ENCODE measurements around the gene ATF1.
A peak's percentile ranks its signal among the peaks of the same experiment; 100 is the strongest.

ATF1 gene

DNA sequence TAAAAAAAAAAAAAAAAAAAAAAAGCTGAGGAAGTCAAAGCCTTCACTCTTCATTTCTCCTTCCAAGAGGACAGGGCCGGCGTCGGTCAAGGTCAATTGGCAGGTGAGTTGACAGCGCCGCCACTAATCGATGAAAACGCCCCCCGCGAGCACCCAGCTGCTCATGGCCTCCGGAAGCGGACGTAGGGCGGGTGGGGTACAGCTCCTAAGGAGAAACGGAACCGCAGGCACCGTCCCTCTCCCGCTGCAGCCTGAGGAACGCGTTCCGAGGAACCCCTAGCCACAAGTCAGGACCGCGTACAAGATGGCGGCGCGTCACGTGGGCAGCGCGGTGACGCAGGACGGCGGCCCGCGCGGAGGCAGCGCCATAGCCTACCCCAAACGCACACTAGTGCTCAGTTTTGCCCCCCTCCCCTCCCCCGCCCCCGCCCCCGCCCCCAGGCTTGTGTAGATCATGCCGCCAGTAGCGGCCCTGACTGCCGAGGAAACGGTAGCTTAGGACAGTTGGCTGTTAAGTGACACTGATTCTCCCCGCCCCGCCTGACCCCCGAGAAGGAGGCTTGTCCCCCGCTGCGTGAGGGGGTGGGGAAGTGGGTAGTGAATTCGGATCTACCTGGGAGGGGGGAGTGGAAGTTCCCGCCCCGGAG lies at the start of gene ATF1:
TSS of gene ATF1 (plus strand) at position 463 of the 647 bp plus-strand sequence. CDS start 16,045 bp downstream, outside the sequence.
- DNase-seq (ENCODE audit: low read depth, low spot score): peak; percentile 72

DNA sequence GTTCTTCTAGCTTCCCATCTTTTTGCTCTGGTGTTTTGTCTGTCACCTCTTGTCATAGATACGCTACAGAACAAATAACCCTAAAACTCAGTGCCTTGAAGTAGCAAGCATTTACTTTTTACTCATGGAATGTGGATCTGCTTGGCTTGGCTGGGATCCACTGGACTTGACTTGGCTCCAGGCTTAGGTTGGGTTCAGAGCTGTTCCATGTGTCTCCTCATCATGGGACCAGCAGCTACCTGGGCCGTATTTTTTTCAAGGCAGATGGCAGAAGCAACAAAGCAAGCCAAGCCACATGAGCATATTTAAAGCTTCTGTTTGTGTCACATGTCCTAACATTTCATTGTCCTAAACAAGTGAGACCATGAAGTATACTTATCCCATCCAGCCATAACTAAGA lies 48.7 kb upstream of the ATF1 start:
- DNase-seq (ENCODE audit: low read depth, low spot score): no peak

DNA sequence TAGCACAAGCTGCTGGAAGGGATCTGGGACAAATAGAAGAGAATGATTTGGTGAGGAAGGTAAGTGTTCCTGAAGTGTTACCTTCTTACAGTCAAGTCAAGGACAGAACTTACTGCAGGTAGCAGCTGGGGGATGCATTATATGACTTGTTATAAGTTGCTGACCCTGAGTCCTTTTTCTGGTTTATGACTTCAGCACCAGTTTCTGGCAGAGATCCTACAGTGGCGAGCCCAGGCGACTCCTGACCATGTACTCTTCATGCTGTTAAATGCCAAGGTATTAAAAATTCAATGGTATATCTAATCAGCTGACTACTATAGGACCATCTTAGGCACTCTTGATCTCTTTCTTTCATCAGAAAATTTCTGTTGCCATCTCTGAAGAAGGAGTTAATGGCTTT lies 45.1 kb upstream of the ATF1 start:
- DNase-seq (ENCODE audit: low read depth, low spot score): no peak

DNA sequence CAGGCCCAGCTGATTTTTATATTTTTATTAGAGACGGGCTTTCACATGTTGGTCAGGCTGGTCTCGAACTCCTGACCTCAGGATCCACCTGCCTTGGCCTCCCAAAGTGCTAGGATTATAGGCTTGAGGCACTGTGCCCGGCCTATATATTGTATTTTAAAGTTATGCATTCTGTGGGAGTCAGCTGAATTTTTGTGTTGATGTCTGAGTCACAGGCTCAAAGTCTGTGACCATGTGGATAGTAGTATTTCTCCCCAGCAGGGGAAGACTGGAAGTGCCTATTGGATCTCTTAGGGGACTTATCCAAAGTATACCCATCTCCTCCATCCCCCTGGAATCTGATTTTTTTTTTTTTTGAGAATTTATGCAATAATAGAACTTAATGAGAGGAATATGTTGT lies 43.8 kb upstream of the ATF1 start:
- DNase-seq (ENCODE audit: low read depth, low spot score): no peak

DNA sequence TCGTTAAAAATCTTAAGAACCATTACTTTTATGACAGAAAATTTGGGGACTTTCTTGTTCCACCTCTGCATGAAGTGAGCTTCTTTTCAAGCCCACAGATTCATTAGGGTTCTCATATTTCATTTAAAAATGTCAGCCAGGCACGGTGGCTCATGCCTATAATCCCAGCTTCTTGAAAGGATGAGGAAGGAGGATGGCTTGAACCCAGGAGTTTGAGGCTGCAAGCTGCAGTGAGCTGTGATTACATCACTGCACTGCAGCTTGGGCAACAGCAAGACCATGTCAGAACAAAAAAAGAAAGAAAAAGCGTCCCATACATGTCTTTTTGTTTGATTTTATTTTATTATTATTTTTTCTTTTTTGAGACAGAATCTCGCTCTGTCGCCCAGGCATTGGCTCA lies 43.4 kb upstream of the ATF1 start:
- DNase-seq (ENCODE audit: low read depth, low spot score): no peak

DNA sequence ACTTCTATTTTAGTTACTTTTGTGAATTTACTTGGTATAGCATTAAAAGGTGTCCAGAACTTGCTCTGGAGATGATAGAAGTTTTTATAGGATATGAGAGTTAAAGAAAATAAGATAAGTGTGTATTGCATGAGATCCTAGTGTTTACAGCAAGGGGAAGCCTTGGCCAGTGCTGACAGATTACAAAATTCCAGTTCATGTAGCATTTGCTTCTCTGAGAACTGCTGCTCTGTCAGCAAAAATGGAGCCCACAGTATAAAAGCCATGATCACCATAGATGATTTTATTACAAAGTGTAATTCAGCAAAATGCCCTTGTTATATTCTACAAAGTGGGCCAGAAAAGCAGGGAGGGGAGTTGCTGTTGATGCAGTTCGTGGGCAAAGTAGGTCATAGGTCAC lies 40.0 kb upstream of the ATF1 start:
- DNase-seq (ENCODE audit: low read depth, low spot score): no peak

DNA sequence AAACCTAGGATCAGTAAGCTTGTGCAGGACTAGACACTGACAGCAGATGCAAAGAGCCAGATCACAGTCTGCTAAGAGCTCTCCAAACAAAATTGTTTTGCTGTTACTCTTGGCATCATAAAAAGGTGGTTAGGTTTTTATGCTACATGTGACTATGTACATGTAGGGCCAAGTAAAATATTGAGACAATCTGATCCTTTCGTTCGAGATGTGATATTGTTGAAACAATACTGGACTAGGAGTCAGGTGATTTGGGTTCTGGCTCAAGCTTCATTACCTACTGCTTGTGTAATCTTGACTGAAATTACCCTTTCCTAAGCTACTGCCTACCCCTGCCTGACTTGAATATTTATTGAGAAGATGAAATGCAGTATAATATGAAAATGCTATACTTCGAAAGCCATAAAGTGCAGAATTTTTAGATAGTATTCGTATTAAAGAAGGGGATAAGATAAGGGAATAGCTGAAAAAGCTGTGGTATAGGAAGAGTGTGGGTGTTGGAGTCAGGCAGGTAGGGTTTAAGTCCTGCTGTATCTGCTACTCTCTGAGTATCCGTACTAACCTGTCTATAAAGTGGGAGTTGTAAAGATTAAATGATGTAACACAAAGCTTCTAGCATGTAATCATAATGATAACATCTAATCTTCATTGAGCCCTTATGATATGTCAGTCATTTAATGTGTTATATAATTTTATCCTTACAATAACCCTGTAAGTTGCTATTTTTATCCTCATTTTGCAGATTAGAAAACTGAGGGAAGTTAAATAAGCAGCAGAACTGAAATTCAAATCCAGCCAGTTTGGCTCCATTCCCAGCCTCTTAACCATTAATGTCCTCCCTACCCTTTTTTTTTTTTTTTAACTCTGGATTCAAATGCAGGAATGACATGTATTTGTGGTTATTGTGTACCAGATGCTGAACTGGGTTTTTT lies 38.6 kb upstream of the ATF1 start:
- no peak for DNase-seq (ENCODE audit: low read depth, low spot score)

DNA sequence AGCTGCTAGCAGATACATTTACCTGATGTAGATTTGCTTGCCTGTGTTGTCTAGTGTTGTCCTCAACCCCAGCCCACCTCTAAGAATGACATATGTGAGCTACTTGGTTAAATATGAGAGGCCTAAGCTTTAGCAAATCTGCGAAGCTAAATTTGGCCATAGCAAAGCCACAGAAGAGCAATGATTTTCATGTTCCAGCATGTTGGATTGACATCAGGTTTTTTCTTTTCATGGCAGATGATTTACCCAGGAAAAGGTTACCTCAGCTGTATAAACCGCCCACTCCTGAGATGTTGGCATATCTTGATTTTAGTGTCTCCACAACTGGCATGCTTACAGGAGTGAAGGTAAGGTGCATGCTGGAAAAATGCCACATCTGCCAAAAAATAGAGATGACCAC lies 36.4 kb upstream of the ATF1 start:
- DNase-seq (ENCODE audit: low read depth, low spot score): no peak

DNA sequence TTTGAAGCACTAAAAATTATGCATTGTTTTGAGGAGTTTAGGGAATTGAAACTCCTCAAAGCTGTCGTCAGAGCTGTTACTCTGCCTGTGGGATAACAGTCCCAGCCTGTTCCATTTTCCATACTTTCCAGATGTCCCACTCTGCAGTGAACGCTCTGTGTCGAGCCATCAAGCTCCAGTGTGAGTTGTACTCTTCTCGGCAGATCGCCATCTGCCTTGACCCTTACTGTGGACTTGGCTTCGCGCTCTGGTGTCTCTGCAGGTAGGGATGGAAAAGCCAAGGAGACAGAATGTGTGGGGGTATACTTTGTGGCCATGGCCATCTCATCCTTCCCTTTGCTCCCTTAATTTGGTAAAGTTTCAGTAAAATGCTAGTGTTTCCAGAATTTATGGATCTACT lies 35.5 kb upstream of the ATF1 start:
- DNase-seq (ENCODE audit: low read depth, low spot score): no peak

DNA sequence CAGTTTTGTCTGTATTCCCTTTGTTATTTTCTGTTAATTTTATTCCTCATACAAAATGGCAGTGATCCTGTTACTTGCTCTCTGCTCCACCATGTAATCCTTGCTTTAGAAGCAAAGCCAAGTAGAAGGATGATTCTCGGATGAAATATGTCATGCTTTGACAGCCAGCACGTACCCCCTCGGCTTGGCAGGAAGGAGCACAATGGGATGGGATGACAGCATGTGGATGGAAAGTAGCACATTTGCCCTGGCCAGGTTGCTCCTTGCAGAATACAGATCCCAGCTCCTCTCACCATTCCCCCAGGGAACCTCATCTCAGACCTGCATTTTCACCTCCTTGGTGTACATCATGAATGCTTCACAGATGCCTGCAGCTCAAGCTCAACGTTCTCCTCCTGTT lies 35.1 kb upstream of the ATF1 start:
- no peak for DNase-seq (ENCODE audit: low read depth, low spot score)

DNA sequence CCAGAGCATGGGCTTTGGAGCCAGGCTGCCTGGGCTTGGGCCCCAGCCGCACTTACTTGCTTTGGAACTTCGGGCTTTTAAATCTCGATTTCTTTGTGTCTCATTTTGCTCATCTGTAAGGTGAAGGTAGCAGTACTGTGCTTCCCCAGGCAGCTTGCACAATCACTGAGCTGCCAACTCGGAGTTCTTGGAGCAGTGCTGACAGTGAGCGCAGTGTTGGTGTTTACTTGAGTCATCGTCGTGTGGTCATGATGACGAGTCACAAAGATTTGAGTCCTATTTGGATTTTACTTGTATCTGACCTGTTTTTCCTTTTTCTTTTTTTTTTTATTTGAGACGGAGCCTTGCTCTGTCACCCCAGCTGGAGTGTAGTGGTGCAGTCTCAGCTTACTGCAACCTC lies 31.3 kb upstream of the ATF1 start:
- no peak for DNase-seq (ENCODE audit: low read depth, low spot score)

DNA sequence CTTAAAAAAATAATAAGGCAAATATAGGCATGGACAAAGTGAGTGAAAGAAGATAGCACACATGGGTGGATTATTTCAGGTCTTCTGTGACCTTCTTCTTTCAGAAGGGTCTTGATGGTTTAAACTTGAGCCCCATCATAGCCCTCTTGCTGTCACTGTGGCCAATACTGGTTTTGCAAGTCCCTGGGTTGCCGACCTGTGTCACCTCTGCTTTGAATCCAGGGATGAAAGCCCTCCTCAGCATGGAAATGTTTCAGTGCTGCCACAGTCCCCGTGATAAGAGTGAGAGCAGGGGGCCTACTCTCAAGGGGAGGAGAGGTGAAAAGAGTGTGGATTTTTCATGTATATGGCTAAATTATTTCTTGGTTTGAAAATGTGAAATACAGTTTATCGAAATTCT lies 30.2 kb upstream of the ATF1 start:
- DNase-seq (ENCODE audit: low read depth, low spot score): no peak

DNA sequence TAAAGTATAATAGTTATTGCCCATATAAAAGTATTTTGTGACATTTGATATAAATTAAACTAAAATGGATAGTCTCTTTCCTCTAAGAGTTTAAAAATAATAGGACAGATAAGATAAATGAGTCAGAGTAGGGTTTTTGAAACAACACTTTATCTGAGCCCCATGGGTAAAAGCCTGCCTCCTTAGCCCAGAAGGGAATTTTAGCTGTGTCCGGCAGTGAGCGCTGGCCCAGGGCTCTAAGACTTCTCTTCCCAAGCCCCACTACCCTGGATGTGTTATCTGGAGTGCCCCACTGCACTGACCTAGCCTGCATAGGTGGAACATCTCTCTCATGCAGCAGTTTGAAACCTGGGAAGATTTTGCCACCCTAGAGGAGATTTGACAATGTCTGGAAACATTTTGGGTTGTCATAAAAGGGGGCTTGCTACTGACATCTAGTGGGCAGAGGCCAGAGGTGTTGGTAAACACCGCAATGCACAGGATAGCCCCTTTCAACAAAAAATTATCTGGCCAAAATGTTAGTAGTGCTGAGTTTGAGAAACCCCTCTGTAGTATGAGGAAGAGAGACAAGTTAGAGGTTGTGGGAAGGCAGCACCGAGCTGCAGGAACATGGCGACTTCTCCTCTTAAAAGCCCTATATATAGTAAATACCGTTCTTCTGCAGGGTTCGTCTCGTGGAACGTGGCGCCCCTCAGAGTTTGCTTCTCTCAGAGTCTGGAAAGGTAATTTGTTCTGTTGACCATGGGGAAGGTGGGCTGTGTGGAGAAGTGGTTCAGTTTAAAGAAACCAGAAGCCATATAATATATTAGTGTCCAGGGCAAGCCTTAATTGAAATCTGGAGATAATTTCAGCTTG lies 29.3 kb upstream of the ATF1 start:
- DNase-seq (ENCODE audit: low read depth, low spot score): no peak

DNA sequence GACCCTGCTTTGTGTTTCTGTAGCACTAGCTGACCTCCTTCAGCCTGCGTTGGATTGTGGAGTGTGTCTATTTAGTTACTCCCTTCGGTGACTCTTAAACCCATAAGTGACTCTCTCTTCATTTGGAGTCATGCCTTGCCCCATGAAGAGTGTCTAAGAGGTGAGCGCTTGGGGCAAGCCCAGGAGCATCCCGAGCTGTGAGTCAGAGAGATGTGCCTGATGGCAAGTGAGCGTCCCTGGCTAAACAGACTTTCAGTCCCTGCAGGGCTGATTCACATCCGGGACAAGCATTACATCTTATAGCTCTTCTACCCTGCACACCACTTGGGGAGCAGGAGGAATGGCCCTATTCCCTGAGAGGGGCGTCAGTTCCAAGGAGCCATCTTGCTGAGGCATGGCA lies 24.3 kb upstream of the ATF1 start:
- DNase-seq (ENCODE audit: low read depth, low spot score): no peak

DNA sequence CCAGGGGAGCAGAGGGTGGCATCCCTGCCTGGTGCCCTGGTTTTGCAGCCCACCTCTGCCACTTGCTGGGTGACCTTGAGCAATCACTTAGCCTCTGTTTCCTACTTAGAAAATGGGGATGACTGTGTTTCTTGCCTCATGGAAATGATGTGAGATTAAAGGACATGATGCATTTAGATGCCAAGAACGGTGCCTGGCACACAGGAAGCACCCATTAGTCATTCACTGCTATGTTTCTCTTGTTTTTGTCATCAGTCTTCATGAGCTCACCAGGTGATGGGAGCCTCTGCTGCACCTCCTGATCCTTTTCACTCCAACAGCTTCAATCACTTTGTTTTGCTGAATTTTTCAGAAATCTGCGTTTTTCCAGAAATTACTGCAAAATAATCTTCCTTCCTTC lies 23.6 kb upstream of the ATF1 start:
- DNase-seq (ENCODE audit: low read depth, low spot score): no peak

DNA sequence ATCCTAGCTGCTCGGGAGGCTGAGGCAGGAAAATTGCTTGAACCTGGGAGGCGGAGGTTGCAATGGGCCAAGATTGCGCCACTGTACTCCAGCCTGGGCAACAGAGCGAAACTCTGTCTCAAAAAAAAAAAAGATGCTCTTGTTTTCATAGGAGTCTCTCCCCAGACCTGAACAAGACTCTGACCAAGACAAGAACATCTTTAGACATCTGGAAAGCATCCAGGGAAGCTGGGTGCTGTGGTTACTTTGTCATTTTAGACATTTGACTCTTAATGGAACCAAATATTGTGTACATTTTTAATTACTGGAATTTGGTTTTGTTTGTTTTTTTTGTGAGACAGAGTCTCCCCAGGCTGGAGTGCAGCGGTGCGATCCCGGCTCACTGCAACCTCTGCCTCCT lies 21.1 kb upstream of the ATF1 start:
- DNase-seq (ENCODE audit: low read depth, low spot score): no peak

DNA sequence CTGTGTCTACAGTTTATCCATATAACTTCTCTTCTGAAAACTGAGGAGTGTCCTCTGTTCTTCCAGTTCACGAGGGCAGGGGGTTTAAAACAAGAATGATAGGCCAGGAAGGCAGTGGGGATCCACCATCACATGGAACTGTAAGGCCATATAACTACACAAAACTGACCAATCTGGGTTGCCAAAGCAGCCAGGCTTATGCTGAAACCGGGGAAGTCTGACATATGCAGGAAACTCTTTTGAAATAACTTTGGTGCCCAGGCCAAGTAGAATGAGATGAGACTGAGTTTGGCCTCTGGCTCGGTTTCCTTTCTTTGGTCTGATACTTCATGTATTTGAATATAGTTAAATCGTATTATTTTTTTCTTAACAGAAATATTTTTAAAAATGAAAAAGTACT lies 18.0 kb upstream of the ATF1 start:
- no peak for DNase-seq (ENCODE audit: low read depth, low spot score)

DNA sequence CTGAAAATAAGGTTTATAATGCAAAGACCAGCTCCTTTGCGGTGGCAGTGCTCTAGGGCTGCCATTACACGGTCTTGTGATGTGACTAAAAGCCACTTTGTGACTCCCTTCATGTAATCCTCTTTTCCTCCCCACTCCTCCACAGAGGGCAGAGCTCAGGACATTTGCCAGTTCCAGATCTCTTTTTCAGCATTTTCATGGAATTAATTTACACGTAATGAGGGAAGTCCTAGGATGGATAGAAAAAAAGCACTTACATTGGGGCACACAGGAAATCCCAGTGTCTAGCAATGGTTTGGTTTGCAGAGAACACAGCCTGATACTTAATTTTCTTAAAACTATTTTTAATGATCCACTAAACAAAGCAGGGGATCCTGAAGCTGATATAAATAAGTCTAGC lies 17.5 kb upstream of the ATF1 start:
- no peak for DNase-seq (ENCODE audit: low read depth, low spot score)

DNA sequence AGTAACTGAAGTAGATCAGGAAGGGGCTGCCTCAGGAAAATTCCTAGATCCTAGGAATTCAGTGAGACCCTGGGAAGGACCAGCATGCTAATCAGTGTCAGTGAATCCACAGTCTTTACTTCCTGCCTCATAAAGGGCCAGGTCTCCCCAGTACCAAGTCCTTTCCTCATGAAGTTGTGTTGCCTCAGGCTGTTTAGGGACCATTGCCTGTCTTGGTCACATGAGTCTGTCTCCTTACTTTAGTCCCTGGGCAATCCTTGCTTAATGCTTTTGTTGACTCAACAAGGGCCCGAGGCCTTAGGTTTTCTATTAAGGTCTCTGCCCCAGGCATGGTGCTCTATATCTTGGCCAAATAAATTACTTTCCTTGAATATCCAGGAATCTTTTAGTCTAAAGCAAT lies 16.1 kb upstream of the ATF1 start:
- no peak for DNase-seq (ENCODE audit: low read depth, low spot score)

DNA sequence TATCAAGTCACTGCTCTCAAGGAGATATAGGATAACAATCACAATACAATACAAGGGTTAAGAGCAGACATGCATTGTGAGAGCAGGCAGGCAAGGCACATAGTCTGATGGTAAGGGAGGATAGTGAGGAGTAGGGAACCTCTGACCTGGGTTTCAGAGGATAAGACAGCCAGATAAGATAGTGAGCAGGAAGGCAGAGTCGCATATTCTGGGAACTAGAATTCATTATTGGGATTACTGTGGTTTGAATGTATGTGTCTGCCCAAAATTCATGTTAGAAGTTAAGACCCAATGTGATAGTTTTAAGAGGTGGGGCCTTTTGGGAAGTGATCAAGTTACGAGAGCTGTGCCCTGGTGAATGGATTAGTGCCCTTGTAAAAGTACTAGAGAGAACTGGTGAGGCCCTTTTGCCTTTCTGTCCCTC lies 14.4 kb upstream of the ATF1 start:
- DNase-seq (ENCODE audit: low read depth, low spot score): no peak

DNA sequence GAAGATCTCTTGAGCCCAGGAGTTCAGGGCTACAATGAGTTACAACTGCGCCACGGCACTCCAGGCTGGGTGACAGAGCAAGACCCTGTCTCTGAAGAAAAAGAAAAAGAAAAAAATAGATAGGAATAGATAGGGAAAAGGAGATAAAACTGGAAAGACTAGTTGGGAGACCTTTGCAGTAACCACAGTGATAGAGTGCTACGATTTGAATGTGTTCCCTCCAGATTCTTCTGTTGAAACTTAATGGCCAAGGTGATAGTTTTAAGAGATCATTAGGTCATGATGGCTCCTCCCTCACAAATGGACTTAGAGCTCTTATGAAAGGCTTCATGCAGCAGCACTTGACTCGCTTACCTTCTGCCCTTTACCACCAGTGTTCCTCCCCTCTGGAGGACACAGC lies 13.5 kb upstream of the ATF1 start:
- DNase-seq (ENCODE audit: low read depth, low spot score): no peak
